ENCODE data around the gene TBKBP1.
"Not testable (repeated sequence)": the region's sequence is repeated elsewhere in the genome, so short reads cannot be mapped to it uniquely, and the experiment has no call there.

The TBKBP1 gene

DNA sequence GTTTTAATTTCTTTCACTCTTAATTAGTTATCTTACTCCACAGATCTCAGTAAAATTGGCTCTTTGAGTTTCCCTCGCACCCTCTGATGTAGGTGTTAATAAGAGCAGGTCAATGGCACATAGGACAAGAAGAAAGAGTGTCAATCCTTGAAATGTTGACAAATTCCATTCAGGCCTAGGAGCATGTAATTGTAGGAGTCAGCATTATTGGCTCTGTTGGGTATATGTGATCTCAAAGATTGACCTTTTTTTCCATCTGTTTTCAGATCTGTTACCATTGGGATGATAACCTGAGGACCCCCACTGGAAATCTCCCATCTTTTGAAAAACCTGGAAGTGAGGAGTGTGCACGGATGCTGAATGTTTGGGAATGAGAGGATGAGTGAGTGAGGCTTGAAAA lies 11.8 kb upstream of the TBKBP1 start (continued):
- TF ChIP-seq ELK4 (IDR thresholded peaks at IDR 0.05; ENCODE audit: borderline replicate concordance, low read depth, low read length) = no peak
- no peak for TF ChIP-seq ZNF221 (tag by site-specific recombination; IDR thresholded peaks at IDR 0.05; ENCODE audit: borderline replicate concordance)
- no peak for TF ChIP-seq GLI2 (tag by site-specific recombination; IDR thresholded peaks at IDR 0.05; ENCODE audit: borderline replicate concordance, low read depth)

DNA sequence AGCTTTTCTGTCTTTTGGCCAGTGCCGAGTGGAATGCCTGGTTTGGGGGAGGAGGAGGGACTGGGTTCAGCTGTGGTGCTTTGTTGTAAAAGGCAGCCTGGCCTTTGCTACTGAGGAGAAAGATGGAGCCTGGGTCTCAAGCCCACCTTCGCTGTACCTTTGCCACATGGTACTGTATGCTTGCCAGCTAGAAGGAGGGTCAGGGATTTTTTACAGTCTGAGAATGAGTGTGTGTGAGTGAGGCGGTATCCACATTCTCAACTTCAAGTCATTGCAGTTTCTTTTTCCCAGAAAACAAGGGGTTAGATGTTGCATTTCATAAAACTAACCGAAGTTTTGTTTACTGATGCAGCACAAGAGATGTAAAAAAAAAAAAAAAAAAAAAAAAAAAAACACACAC lies 11.2 kb upstream of the TBKBP1 start:
- POLR2A ChIA-PET = interaction anchor here (0.6 to 1.0 kb wide), 3 partner anchors 10 to 477 kb away, joined by 3 to 4 read pairs (median 4); no protein-coding TSS in a partner anchor
- peaks cover 56 to 92% of the 10 kb centered on the region in 2 experiments for H3K36me3 ChIP-seq (ENCODE audit: control insufficient read depth in 2 of 2, insufficient read depth in 1 of 2, low read length in 2 of 2)
- CTCF ChIA-PET = interaction anchor here (0.6 to 0.7 kb wide), 2 partner anchors 12 to 17 kb away, joined by 3 to 9 read pairs; no protein-coding TSS in a partner anchor

GRCh38 chr17:47684025-47684424 lies 9.9 kb upstream of the TBKBP1 start:
- TF ChIP-seq ZNF114 (tag by site-specific recombination; IDR thresholded peaks at IDR 0.05) (no peak), ZNF843 (tag by site-specific recombination; IDR thresholded peaks at IDR 0.05) (no peak), ZNF791 (tag by site-specific recombination; IDR thresholded peaks at IDR 0.05) (no peak), SALL2 (tag by site-specific recombination; IDR thresholded peaks at IDR 0.05; ENCODE audit: borderline replicate concordance) (no peak), TCF7L2 (IDR thresholded peaks at IDR 0.05; ENCODE audit: borderline replicate concordance, low read depth, low read length) (no peak), ZFP69B (tag by site-specific recombination; IDR thresholded peaks at IDR 0.05) (no peak), ZNF140 (tag by site-specific recombination; IDR thresholded peaks at IDR 0.05) (no peak), ZNF530 (tag by site-specific recombination; IDR thresholded peaks at IDR 0.05; ENCODE audit: low read depth) (no peak), WT1 (tag by site-specific recombination; IDR thresholded peaks at IDR 0.05) (no peak), ZNF2 (tag by site-specific recombination; IDR thresholded peaks at IDR 0.05) (no peak), ZNF48 (tag by site-specific recombination; IDR thresholded peaks at IDR 0.05) (no peak), ZNF169 (tag by site-specific recombination; IDR thresholded peaks at IDR 0.05) (no peak)
- Histone ChIP-seq H3K9me3 (ENCODE audit: control insufficient read depth, insufficient read depth, low read depth, low read length) (no peaks in the 10 kb centered on the region), H3K4me1 (ENCODE audit: control insufficient read depth, insufficient read depth, low read length) (no peaks in the 10 kb centered on the region), H3K4me3 (ENCODE audit: low read depth, low read length) (no peak overlapping the region), H3K36me3 (ENCODE audit: control insufficient read depth in 2 of 2, insufficient read depth in 1 of 2, low read length in 2 of 2) (peaks cover 43 to 79% of the 10 kb centered on the region in 2 experiments), H3K27ac (ENCODE audit: extremely low read depth, low read depth, low read length) (no peak overlapping the region)
- ChIA-PET CTCF (interaction anchor here (0.6 kb wide), 1 partner anchor 21 kb away, joined by 4 read pairs; no protein-coding TSS in a partner anchor), POLR2A (interaction anchor here (0.7 to 1.1 kb wide), 3 partner anchors 9 to 20 kb away, joined by 3 to 5 read pairs (median 4); no protein-coding TSS in a partner anchor)

More for the DNA sequence above, 11.2 kb upstream of the TBKBP1 start:
- not testable (repeated sequence) for H3K27ac ChIP-seq (ENCODE audit: extremely low read depth, low read depth, low read length); H3K4me3 ChIP-seq (ENCODE audit: low read depth, low read length); H3K4me1 ChIP-seq (ENCODE audit: control insufficient read depth, insufficient read depth, low read length); H3K9me3 ChIP-seq (ENCODE audit: control insufficient read depth, insufficient read depth, low read depth, low read length)

DNA sequence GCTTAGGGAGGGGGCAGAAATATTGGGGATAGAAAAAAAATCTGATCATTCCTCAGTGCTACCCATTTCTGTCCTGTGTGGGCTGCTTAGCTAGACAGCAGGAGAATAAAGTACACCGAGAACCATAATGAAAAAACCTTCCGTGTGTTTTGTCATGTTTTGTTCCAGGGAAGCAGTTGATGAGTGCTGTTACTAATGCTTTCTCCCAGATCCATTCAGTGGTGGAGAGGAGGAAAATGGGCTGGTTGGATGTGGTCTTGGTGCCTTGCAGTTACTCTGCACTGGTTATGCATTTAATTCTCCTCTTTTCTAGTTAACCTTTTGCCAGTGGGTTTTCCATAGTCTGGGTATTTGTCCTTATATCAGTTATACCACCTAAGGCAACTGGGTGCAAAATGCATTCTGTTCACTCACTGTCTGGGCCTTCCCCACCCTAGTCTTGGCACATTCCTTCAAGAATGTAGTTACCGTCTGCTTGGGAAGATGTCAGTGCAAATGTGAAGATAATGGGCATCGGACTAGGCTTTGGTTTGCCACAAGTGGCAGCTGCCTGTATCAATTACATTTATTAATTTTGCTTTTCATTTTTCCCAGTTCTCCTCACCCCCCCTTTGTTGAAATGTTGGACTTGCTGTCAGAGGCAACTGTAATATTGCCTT lies 9.3 kb upstream of the TBKBP1 start:
- H3K27ac ChIP-seq (ENCODE audit: extremely low read depth, low read depth, low read length) = no peak overlapping the region
- TF ChIP-seq, protein P1, sequence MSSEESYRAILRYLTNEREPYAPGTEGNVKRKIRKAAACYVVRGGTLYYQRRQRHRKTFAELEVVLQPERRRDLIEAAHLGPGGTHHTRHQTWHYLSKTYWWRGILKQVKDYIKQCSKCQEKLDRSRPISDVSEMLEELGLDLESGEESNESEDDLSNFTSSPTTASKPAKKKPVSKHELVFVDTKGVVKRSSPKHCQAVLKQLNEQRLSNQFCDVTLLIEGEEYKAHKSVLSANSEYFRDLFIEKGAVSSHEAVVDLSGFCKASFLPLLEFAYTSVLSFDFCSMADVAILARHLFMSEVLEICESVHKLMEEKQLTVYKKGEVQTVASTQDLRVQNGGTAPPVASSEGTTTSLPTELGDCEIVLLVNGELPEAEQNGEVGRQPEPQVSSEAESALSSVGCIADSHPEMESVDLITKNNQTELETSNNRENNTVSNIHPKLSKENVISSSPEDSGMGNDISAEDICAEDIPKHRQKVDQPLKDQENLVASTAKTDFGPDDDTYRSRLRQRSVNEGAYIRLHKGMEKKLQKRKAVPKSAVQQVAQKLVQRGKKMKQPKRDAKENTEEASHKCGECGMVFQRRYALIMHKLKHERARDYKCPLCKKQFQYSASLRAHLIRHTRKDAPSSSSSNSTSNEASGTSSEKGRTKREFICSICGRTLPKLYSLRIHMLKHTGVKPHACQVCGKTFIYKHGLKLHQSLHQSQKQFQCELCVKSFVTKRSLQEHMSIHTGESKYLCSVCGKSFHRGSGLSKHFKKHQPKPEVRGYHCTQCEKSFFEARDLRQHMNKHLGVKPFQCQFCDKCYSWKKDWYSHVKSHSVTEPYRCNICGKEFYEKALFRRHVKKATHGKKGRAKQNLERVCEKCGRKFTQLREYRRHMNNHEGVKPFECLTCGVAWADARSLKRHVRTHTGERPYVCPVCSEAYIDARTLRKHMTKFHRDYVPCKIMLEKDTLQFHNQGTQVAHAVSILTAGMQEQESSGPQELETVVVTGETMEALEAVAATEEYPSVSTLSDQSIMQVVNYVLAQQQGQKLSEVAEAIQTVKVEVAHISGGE (tag by site-specific recombination; conservative IDR thresholded peaks at IDR 0.05; ENCODE audit: low read depth) = no peak
- TF ChIP-seq ZNF660 (tag by site-specific recombination; IDR thresholded peaks at IDR 0.05) (no peak), ZNF624 (tag by site-specific recombination; IDR thresholded peaks at IDR 0.05) (no peak), IKZF3 (tag by site-specific recombination; IDR thresholded peaks at IDR 0.05) (0 out of 2 replicates have a peak, but pooled peaks have one; percentile 7), ZNF560 (tag by site-specific recombination; IDR thresholded peaks at IDR 0.05; ENCODE audit: borderline replicate concordance) (no peak)
- TF ChIP-seq, protein P2, sequence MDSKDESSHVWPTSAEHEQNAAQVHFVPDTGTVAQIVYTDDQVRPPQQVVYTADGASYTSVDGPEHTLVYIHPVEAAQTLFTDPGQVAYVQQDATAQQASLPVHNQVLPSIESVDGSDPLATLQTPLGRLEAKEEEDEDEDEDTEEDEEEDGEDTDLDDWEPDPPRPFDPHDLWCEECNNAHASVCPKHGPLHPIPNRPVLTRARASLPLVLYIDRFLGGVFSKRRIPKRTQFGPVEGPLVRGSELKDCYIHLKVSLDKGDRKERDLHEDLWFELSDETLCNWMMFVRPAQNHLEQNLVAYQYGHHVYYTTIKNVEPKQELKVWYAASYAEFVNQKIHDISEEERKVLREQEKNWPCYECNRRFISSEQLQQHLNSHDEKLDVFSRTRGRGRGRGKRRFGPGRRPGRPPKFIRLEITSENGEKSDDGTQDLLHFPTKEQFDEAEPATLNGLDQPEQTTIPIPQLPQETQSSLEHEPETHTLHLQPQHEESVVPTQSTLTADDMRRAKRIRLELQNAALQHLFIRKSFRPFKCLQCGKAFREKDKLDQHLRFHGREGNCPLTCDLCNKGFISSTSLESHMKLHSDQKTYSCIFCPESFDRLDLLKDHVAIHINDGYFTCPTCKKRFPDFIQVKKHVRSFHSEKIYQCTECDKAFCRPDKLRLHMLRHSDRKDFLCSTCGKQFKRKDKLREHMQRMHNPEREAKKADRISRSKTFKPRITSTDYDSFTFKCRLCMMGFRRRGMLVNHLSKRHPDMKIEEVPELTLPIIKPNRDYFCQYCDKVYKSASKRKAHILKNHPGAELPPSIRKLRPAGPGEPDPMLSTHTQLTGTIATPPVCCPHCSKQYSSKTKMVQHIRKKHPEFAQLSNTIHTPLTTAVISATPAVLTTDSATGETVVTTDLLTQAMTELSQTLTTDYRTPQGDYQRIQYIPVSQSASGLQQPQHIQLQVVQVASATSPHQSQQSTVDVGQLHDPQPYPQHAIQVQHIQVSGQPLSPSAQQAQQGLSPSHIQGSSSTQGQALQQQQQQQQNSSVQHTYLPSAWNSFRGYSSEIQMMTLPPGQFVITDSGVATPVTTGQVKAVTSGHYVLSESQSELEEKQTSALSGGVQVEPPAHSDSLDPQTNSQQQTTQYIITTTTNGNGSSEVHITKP (tag by site-specific recombination; IDR thresholded peaks at IDR 0.05) = peak; percentile 63
- no peak overlapping the region for H3K4me3 ChIP-seq (ENCODE audit: low read depth, low read length)
- H3K36me3 ChIP-seq (ENCODE audit: control insufficient read depth in 2 of 2, insufficient read depth in 1 of 2, low read length in 2 of 2) = peaks cover 36 to 73% of the 10 kb centered on the region in 2 experiments
- no peaks in the 10 kb centered on the region for H3K4me1 ChIP-seq (ENCODE audit: control insufficient read depth, insufficient read depth, low read length)
- POLR2A ChIA-PET = interaction anchor here (0.7 to 1.1 kb wide), 3 partner anchors 8 to 21 kb away, joined by 3 to 5 read pairs (median 4); no protein-coding TSS in a partner anchor
- CTCF ChIA-PET = interaction anchor here (0.7 kb wide), 1 partner anchor 234 kb away, joined by 4 read pairs; no protein-coding TSS in a partner anchor
- H3K9me3 ChIP-seq (ENCODE audit: control insufficient read depth, insufficient read depth, low read depth, low read length) = no peaks in the 10 kb centered on the region
